Ishikawa (cell line): ENCODE measurements around the gene SLN.

Experiments
- EGR1 ChIP-seq: IDR thresholded peaks from 2 replicates; pipeline ENCODE4 v1.6.1; 2012
- EP300 ChIP-seq: IDR thresholded peaks from 2 replicates; pipeline ENCODE4 v1.6.1; 2012; ENCODE audit warnings: borderline replicate concordance
- RAD21 ChIP-seq: IDR thresholded peaks from 2 replicates; pipeline ENCODE4 v1.6.1; 2012; ENCODE audit warnings: low read depth

GRCh38 chr11:107702109-107702660 lies 9.7 kb downstream of the SLN start:
- TF ChIP-seq EGR1 (no peak), EP300 (no peak), RAD21 (no peak)
